Epithelial cell of esophagus (primary cell): ENCODE measurements around the gene HEPACAM.
A peak's percentile ranks its signal among the peaks of the same experiment; 100 is the strongest.

ENCODE experiments used
- DNase-seq: peaks from one replicate; pipeline ENCODE4 v3.0.0; 2010; ENCODE audit warnings: low read depth
- H3K4me3 ChIP-seq: 2 replicates; pipeline ENCODE4 v1.5.1; 2011; ENCODE audit warnings: mild to moderate bottlenecking, low read length, control low read depth
- TF ChIP-seq, protein P1 (sequence below): IDR thresholded peaks from 2 replicates; pipeline ENCODE4 v1.5.1; 2011; ENCODE audit warnings: low read depth, mild to moderate bottlenecking, low read length, control low read depth, inconsistent platforms; ENCODE audit not compliant: insufficient read depth; ENCODE audit errors: missing control alignments

The HEPACAM gene

DNA sequence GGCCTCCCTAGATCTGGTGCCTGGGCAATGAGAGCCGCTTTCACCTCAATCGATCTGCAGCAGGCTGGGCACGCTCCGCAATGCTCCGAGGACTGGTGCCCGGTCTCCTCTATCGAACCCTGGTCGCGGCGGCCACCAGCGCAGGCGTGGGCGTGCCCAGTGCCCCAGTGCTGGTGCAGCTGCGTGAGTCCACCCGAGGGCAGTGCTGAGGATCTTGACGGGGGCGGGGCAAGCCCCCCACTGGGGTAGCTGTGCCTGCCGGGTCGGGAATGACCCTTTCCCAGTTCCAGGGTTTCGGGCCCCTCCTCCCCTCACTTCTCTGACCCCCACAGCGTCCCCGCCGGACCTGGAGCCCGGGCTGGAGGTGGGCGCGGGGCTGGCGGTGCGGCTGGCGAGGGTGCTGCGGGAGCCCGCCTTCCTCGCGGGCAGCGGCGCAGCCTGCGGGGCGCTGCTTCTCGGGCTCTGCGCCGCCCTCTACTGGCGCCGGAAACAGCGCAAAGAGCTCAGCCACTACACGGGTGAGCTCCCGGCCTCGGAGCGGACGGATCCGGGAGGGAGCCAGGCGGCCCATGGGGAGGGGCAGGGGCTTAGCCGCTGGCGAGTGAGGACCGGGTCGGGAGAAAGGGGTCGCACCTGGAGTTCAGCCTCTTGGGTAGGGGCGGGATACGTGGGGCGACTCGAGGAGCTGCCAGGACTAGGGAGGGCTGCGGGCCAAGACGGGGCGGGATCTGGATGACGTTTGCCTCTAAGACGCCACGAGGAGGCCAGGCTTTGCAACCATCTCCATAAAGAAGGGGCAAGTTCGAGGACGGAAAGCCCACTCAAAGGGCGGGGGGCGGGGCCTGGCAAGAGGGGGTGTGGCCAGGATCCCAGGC, 59.7 kb downstream of the HEPACAM start:
- TF ChIP-seq, protein P1, sequence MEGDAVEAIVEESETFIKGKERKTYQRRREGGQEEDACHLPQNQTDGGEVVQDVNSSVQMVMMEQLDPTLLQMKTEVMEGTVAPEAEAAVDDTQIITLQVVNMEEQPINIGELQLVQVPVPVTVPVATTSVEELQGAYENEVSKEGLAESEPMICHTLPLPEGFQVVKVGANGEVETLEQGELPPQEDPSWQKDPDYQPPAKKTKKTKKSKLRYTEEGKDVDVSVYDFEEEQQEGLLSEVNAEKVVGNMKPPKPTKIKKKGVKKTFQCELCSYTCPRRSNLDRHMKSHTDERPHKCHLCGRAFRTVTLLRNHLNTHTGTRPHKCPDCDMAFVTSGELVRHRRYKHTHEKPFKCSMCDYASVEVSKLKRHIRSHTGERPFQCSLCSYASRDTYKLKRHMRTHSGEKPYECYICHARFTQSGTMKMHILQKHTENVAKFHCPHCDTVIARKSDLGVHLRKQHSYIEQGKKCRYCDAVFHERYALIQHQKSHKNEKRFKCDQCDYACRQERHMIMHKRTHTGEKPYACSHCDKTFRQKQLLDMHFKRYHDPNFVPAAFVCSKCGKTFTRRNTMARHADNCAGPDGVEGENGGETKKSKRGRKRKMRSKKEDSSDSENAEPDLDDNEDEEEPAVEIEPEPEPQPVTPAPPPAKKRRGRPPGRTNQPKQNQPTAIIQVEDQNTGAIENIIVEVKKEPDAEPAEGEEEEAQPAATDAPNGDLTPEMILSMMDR = peak; percentile 52
- H3K4me3 ChIP-seq = peak overlapping the region; percentile 56
- DNase-seq = peak; percentile 92

DNA sequence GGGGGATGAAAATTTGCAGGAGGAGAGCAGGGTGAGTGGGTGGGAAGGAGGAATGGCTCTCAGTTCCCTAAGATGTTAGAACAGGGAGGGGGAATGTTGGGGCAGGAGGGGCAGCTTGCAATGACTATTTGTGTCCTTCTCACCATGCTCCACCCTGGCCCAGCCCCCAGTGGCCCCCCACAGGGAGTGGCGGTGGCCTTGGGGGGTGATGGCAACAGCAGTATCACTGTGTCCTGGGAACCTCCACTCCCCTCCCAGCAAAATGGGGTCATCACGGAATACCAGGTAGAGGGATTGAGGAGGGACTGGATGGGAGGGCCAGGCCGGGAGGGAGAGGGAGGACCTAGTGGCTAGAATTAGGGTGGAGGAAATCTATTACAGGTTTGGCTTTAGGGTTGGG, 60.4 kb downstream of the HEPACAM start:
- TF ChIP-seq, protein P1 = no peak
- H3K4me3 ChIP-seq = no peak overlapping the region

DNA sequence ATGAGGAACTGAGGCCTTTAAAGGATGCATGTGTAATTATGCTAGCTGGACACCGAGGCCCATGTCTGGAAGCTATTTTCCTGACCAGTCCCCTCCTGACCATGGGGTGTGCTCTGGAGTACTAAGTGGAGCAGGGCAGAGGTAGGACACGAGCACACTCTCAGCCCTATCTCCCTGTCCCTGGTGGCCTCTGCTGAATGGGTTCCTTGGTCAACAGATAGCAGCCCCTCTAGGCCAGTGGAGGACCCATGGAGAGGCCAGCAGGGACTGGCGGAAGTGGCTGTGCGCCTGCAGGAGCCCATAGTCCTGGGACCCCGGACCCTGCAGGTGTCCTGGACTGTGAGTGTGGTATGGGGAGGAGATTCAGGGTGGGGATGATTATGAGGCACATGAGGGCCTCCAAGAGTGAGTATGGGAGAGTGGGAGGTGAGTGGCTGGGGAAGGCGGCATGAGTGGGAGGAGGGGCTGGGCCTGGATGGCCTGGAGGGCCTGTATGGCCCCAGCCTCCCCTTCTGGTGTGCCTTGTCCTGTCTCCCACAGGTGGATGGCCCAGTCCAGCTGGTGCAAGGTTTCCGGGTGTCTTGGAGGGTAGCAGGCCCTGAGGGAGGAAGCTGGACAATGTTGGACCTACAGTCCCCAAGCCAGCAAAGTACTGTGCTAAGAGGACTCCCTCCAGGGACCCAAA, 61.1 kb downstream of the HEPACAM start:
- H3K4me3 ChIP-seq = no peak overlapping the region
- DNase-seq = no peak
- TF ChIP-seq, protein P1 = no peak

More for the DNA sequence above, 60.4 kb downstream of the HEPACAM start:
- no peak for DNase-seq

DNA sequence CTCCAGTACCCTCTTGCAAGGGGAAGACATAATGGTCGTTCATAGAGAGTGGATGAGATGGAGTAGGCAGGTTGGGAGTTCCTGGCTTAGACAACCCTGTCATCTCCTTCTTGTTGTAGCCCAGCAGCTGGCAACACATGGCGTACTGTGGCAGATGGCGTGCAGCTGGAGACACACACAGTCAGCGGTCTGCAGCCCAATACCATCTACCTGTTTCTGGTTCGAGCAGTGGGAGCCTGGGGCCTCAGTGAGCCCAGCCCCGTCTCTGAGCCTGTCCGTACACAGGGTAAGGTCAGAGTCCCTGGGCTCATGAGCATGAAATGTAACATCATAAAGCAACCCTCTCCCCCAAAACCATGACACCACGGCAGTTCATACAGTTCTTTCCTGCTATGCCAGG, 61.9 kb downstream of the HEPACAM start:
- TF ChIP-seq, protein P1 = no peak
- DNase-seq = no peak
- H3K4me3 ChIP-seq = no peak overlapping the region

DNA sequence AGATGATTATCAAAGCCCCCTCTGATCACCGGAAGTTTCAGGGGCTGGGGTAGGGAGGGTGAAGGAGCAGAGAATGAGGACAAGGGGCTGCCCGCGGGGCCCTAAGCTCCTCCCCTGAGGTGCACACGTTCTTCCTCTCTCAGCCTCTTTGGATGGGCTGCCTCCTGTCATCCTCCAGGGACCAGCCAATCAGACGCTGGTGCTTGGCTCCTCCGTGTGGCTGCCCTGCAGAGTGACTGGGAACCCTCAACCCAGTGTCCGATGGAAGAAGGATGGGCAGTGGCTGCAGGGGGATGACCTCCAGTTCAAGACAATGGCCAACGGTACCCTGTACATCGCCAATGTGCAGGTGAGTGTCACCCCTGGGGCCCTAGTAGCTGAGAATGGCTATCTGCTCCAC, 63.1 kb downstream of the HEPACAM start:
- TF ChIP-seq, protein P1 = no peak
- DNase-seq = no peak
- H3K4me3 ChIP-seq = no peak overlapping the region

DNA sequence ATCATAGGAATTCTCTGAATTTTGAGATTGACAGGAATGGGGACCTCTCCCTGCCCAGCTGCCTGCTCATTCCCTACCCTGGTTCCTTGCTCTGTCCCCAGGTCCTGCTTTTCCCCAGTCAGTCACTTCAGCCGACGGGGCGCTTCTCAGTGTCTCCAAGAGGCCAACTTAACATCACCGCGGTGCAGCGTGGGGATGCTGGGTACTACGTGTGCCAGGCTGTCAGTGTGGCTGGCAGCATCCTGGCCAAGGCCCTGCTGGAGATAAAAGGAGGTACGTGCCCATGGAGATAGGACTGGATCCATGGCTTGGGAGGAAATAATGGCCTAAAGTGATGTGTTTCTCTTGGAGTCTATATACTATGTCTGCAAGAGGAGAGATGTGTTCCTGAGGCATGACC, 63.6 kb downstream of the HEPACAM start:
- DNase-seq = no peak
- H3K4me3 ChIP-seq = no peak overlapping the region
- TF ChIP-seq, protein P1 = no peak

DNA sequence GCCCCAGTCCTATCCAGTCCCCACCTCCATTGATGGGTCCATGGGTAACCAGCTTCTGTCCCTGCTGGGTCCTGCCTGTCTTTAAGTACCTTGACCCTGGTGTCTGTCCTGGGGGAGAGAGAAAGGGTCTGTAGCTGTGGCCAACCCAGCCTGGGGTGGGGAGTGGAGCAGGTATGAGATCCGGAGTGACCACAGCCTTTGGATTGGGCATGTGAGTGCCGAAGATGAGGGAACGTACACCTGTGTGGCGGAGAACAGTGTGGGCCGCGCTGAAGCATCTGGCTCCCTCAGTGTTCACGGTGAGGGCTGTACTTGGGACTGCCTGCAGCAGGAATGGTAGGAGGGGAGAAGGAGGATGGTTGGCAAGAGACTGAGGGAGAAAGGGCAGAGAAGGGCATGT, 65.4 kb downstream of the HEPACAM start:
- H3K4me3 ChIP-seq = no peak overlapping the region
- no peak for DNase-seq
- TF ChIP-seq, protein P1 = no peak
